VCaP (cell line): ENCODE measurements around the gene ASRGL1.
A peak's percentile ranks its signal among the peaks of the same experiment; 100 is the strongest.

ENCODE experiments used
- H3K27ac ChIP-seq: fragments of 450-650 bp; 2 replicates; pipeline ENCODE4 v1.5.1; 2017
- TF ChIP-seq, protein P1 (sequence below): fragments of 450-650 bp; conservative IDR thresholded peaks from 2 replicates; pipeline ENCODE4 v1.5.1; 2017; ENCODE audit warnings: mild to moderate bottlenecking, moderate library complexity

ASRGL1 gene

DNA sequence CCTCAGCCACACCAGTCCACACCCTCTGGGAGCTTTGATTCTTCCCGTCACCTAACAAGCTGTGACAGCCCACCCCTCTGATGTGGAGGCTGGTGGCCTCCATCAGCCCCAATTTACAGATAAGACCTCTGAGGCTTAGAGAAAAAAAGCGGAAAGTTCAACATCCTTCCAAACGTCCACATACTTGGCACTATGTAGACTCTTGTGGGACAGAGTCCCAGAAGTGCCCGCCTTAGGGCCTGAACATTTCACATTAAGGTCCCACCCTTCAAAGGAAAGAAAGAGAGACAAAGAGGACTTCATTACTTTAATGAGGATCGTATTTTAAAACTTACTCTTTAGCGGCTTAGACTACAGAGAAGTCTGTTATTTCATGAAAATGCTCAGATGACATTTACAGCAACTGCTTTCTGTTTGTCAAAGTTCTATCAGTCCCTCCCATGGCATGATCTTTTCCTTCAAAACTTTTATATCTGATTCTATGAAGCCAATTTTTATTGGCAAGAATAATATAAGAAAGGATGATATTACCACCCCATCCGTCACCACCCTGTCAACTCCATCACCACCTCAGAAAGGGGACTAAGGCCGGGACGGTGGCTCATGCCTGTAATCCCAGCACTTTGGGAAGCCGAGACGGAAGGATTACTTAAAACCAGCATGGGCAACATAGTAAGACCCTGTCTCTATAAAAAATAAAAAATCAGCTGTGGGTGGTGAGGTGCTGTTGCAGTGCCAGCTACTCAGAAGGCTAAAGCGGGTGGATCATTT is 65.9 kb downstream of the ASRGL1 start:
- H3K27ac ChIP-seq, result no peak overlapping the region
- TF ChIP-seq, protein P1, sequence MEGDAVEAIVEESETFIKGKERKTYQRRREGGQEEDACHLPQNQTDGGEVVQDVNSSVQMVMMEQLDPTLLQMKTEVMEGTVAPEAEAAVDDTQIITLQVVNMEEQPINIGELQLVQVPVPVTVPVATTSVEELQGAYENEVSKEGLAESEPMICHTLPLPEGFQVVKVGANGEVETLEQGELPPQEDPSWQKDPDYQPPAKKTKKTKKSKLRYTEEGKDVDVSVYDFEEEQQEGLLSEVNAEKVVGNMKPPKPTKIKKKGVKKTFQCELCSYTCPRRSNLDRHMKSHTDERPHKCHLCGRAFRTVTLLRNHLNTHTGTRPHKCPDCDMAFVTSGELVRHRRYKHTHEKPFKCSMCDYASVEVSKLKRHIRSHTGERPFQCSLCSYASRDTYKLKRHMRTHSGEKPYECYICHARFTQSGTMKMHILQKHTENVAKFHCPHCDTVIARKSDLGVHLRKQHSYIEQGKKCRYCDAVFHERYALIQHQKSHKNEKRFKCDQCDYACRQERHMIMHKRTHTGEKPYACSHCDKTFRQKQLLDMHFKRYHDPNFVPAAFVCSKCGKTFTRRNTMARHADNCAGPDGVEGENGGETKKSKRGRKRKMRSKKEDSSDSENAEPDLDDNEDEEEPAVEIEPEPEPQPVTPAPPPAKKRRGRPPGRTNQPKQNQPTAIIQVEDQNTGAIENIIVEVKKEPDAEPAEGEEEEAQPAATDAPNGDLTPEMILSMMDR, result no peak

GRCh38 chr11:62404435-62404834 is 67.2 kb downstream of the ASRGL1 start:
- TF ChIP-seq, protein P1, result no peak

DNA sequence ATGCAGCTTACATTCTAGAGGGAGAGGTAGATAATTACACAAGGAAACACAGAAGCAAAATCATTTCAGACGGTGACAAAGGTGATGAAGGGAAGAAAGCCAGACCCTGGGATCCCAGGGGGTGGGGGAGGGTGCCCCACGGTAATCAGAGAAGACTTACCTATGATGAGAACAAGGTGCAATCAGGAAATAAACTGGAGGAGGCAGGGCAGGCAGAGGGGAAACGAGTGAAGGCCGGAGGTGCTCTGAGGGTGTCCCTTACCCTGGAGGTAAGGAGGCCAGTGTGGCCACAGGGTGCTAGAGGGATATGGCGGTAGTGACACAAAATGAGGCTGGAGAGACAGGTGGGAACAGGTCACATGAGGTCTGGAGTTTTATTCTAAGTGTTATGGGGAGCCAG is 67.7 kb downstream of the ASRGL1 start:
- no peak overlapping the region for H3K27ac ChIP-seq
- TF ChIP-seq, protein P1, result no peak

More at GRCh38 chr11:62404435-62404834, 67.2 kb downstream of the ASRGL1 start:
- H3K27ac ChIP-seq, result no peak overlapping the region

- TF ChIP-seq, protein P1, result no peak
- H3K27ac ChIP-seq, result peak overlapping the region; percentile 39
Observed at GRCh38 chr11:62406034-62406433, 68.8 kb downstream of the ASRGL1 start.

- TF ChIP-seq, protein P1, result no peak
- H3K27ac ChIP-seq, result no peak overlapping the region
Observed at GRCh38 chr11:62409831-62410230, 72.6 kb downstream of the ASRGL1 start.

DNA sequence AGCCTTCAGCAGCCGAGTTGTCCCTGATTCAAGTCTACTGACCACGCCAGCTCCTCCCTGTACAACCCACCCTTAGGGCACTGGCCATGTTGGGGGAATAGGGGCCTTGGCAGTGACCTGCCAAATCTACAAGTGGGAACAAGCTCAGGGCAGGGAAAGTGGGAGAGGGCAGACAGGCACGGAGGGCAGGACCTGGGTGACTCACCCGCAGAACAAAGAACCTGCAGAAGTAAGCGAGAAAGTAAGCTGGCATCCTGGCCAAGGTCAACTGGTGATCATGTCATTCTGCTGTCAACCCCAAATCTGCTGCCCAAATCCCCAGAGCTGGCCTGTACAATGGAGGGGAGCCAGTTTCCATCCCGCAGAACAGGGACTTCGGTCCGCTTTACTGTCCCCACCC is 73.7 kb downstream of the ASRGL1 start:
- H3K27ac ChIP-seq, result no peak overlapping the region
- TF ChIP-seq, protein P1, result no peak

- TF ChIP-seq, protein P1, result no peak
- H3K27ac ChIP-seq, result no peak overlapping the region
Observed at GRCh38 chr11:62411524-62411923, 74.3 kb downstream of the ASRGL1 start.
